Aorta (tissue), 5 donors: ENCODE measurements around the gene POLH. TPM values are rescaled to one million over a fixed set of nuclear protein-coding genes. Genes with fewer than 3 reads are reported as not detected.
"Not testable (repeated sequence)": the region's sequence is repeated elsewhere in the genome, so short reads cannot be mapped to it uniquely, and the experiment has no call there.

Experiments used
- ATAC-seq: fragments of 200-7000 bp; cut with Tn5 transposase; one replicate; pipeline ENCODE4 v1.9.1; 2022; ENCODE audit warnings: moderate library complexity; ENCODE audit not compliant: low FRiP score
- DNase-seq, 2 donors: peaks; one replicate each; pipeline ENCODE4 v3.0.0-alpha.2; 2020
- H3K27ac ChIP-seq, 2 donors: one replicate each; pipeline ENCODE4 v1.5.1; 2013; ENCODE audit warnings: low read length in 2 of 2, mild to moderate bottlenecking in 2 of 2, moderate library complexity in 2 of 2, control low read depth in 1 of 2, inconsistent platforms in 1 of 2, low read depth in 1 of 2
- H3K27me3 ChIP-seq, 2 donors: one replicate each; pipeline ENCODE4 v1.6.1; 2013; ENCODE audit warnings: control low read depth in 1 of 2, low read length in 1 of 2, mild to moderate bottlenecking in 1 of 2, moderate library complexity in 1 of 2; ENCODE audit not compliant: insufficient read depth in 2 of 2, control insufficient read depth in 1 of 2
- H3K36me3 ChIP-seq, 2 donors: one replicate each; pipeline ENCODE4 v1.6.1; 2013; ENCODE audit warnings: control low read depth in 1 of 2, low read length in 1 of 2, mild to moderate bottlenecking in 1 of 2; ENCODE audit not compliant: insufficient read depth in 2 of 2, control insufficient read depth in 1 of 2
- H3K4me1 ChIP-seq, 2 donors: one replicate each; pipeline ENCODE4 v1.6.1; 2013; ENCODE audit warnings: low read length in 2 of 2, control low read depth in 1 of 2, mild to moderate bottlenecking in 1 of 2, moderate library complexity in 1 of 2; ENCODE audit not compliant: insufficient read depth in 2 of 2, control insufficient read depth in 1 of 2
- H3K4me3 ChIP-seq, 2 donors: one replicate each; pipeline ENCODE4 v1.5.1; 2013; ENCODE audit warnings: low read length in 2 of 2, control low read depth in 1 of 2, mild to moderate bottlenecking in 1 of 2
- H3K9me3 ChIP-seq: one replicate; pipeline ENCODE4 v1.6.1; 2013; ENCODE audit warnings: mild to moderate bottlenecking, low read length; ENCODE audit not compliant: control insufficient read depth
- WGBS, 2 donors: extraction: QIAGEN DNeasy Blood & Tissue Kit; methylation state at CpG; one replicate each; pipeline ENCODE4 v1.1.7; 2013; 5-methylcytosine and 5-hydroxymethylcytosine counted together
- intact Hi-C, 2 donors: fragments of 100-400 bp; cut with DNase I; formaldehyde crosslinking; loops; one replicate each; pipeline versions ENCODE4 v1.14.2 to v1.15.0; 2022
- polyA plus RNA-seq, 2 donors: library from polyadenylated mRNA; stranded (reverse); fragments of 200-250 nt; gene quantifications; one replicate each; pipeline ENCODE4 v1.2.3, GENCODE V29; 2013
- total RNA-seq, 2 donors: library from RNA; stranded (reverse); fragmentation: NEBNext Ultra II Directional; extraction: Animal tissue kit (Norgen Biotek cat#: 25700); gene quantifications; one replicate each; pipeline ENCODE4 v1.2.1, GENCODE V29; 2021
- donor health status: healthy with polysubstance abuse.
- donor health status: Bipolar disorder and iron deficiency.
- donor health status: DM: no; HTN: no; CAD: no.
- donor health status: DM: no; HTN: no; CAD: no.
- donor health status: DM: yes; HTN: yes; CAD: no.

The POLH gene
- total and polyA plus RNA-seq, 4 donors: 3.6 to 15.2 (median 6.9) TPM

DNA sequence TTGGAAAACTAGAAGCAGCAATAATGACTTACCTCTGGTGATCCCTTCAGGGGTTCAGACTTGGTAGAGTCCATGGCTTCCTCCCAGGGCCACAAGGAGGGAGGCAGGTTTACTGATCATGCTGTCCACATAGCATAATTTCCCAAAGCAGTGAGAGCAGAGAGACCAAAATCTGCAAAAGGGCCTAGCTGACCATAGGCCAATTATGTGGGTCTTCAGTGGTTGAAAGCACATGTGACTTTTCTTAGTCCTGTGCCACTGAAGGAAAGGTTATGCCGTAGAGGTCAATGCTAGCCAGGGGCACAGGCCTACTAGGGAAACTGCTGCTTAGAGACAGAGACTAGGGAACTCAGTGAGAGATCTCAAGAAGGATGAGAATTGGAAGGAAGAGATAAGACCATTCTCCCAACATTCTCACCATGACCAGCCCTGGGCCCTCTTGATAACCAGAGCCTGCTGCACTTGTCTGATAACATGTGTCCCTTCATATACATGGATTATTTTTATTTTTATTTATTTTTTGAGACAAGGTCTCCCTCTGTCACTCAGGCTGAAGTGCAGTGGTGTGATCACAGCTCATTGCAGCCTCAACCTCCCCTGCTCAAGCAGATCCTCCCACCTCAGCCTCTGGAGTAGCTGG, 55.1 kb downstream of the POLH start:
- Histone ChIP-seq H3K4me1 (peaks cover 0 to 3% of the 10 kb centered on the region in 2 donors), H3K9me3 (no peaks in the 10 kb centered on the region), H3K27me3 (no peaks in the 10 kb centered on the region), H3K4me3 (no peak overlapping the region), H3K27ac (no peak overlapping the region), H3K36me3 (no peaks in the 10 kb centered on the region)
- WGBS, 2 donors: 96 to 98% methylated on average over 1 of the region's 1 CpG
- no peak for ATAC-seq
- intact Hi-C loops: no loop called here
- no peak for DNase-seq

GRCh38 chr6:43633002-43633401, 57.0 kb downstream of the POLH start:
- DNase-seq: peak in 1 of 2 donors; percentile 31

GRCh38 chr6:43634702-43635303, 58.8 kb downstream of the POLH start:
- ATAC-seq: no peak
- no peak overlapping the region for H3K4me3 ChIP-seq
- peak in 1 of 2 donors; percentile 10 for DNase-seq
- 69 to 70% methylated on average over 9 of the region's 9 CpGs for WGBS, 2 donors
- H3K27me3 ChIP-seq: no peaks in the 10 kb centered on the region
- H3K4me1 ChIP-seq: peaks cover 0 to 4% of the 10 kb centered on the region in 2 donors
- no peak overlapping the region for H3K27ac ChIP-seq
- intact Hi-C loops: no loop called here
- no peaks in the 10 kb centered on the region for H3K36me3 ChIP-seq
- H3K9me3 ChIP-seq: no peaks in the 10 kb centered on the region

More at GRCh38 chr6:43633002-43633401, 57.0 kb downstream of the POLH start:
- ATAC-seq, H3K9me3 ChIP-seq, intact Hi-C loops, H3K27me3 ChIP-seq, H3K27ac ChIP-seq, H3K4me3 ChIP-seq, H3K36me3 ChIP-seq, H3K4me1 ChIP-seq: not testable (repeated sequence)
- WGBS, 2 donors: 85 to 92% methylated on average over 7 of the region's 7 CpGs

DNA sequence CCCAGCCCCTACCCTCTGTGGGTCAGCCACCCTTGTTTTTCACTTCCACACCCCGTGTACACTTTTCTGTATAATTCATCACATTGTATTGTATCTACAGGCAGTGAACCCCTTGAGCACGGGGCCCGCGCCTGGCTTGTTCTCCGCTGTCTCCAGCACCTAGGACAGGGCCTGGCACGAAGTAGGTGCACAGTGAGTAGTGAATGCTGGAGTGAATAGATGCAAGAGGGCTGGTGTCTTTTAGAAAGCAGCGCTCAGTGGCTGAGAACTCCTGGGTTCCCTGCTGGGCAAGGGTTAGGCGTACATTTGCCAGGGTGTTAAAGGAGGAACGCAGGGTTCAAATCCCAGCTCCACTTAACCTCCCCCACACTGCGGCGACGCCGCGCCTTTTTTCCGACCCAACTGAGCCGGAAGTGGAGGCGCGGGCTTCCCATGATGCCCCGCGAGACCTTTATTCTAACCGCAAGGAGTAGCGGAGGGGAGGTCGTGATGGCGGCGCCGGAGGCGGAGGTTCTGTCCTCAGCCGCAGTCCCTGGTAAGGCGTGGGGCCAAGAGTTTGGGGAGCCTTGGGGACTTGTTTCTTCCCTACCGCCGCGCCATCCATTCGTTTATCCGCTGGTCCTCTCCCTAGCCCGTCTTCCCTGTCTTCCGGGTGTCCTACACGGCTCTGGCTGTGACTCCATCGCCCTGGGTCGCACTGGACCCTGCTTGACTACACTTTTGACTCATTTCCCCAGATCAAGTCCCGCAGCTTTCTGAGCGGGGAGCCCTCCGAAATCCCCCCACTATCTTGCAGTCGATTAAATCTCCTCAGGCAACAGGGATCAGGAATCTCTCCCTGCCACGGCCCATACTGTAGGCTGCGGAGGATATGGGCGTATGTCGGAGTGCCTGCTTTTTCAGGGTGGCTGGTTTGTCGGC, 59.7 kb downstream of the POLH start, which contains the start of gene MAD2L1BP:
Gene MAD2L1BP, plus strand, starts transcription at position 454 of the 921 bp plus-strand sequence. Its CDS starts 36 bp downstream, at position 490.
- H3K4me3 ChIP-seq: peak within 1 kb of the TSS; percentile 38 to 72
- DNase-seq (peak; percentile 89 to 94), ATAC-seq (peak; percentile 91)
- peaks cover 0 to 4% of the 10 kb centered on the region in 2 donors for H3K36me3 ChIP-seq
- peak within 1 kb of the TSS in 1 of 2 donors; percentile 6 for H3K27ac ChIP-seq
- H3K4me1 ChIP-seq: peaks cover 0 to 4% of the 10 kb centered on the region in 2 donors
- no peaks in the 10 kb centered on the region for H3K27me3 ChIP-seq
- no peaks in the 10 kb centered on the region for H3K9me3 ChIP-seq
- intact Hi-C loops: no loop called here
- 3 to 4% methylated on average over 48 of the region's 48 CpGs for WGBS, 2 donors

DNA sequence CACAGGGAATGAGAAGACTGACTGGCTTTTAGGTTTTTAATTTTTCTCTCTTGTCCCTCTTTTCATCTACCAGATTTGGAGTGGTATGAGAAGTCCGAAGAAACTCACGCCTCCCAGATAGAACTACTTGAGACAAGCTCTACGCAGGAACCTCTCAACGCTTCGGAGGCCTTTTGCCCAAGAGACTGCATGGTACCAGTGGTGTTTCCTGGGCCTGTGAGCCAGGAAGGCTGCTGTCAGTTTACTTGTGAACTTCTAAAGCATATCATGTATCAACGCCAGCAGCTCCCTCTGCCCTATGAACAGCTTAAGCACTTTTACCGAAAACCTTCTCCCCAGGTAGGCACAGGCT, 60.3 kb downstream of the POLH start:
- intact Hi-C loops: no loop called here
- no peak for ATAC-seq
- H3K4me1 ChIP-seq: peaks cover 0 to 4% of the 10 kb centered on the region in 2 donors

GRCh38 chr6:43639984-43640800, 64.2 kb downstream of the POLH start:
- ATAC-seq (no peak), DNase-seq (no peak)
- peaks cover 0 to 4% of the 10 kb centered on the region in 2 donors for H3K36me3 ChIP-seq
- 93% methylated on average over 21 of the region's 21 CpGs for WGBS, 2 donors
- H3K27ac ChIP-seq: no peak overlapping the region
- H3K4me1 ChIP-seq: peaks cover 0 to 4% of the 10 kb centered on the region in 2 donors
- no peaks in the 10 kb centered on the region for H3K9me3 ChIP-seq
- no peaks in the 10 kb centered on the region for H3K27me3 ChIP-seq
- intact Hi-C loops: no loop called here
- H3K4me3 ChIP-seq: no peak overlapping the region

More for the DNA sequence above, 60.3 kb downstream of the POLH start:
- Histone ChIP-seq H3K9me3 (no peaks in the 10 kb centered on the region), H3K27ac (no peak overlapping the region), H3K4me3 (peak overlapping the region; percentile 38 to 72), H3K36me3 (peaks cover 0 to 4% of the 10 kb centered on the region in 2 donors), H3K27me3 (no peaks in the 10 kb centered on the region)
- no peak for DNase-seq
- 11 to 13% methylated on average over 7 of the region's 7 CpGs for WGBS, 2 donors

DNA sequence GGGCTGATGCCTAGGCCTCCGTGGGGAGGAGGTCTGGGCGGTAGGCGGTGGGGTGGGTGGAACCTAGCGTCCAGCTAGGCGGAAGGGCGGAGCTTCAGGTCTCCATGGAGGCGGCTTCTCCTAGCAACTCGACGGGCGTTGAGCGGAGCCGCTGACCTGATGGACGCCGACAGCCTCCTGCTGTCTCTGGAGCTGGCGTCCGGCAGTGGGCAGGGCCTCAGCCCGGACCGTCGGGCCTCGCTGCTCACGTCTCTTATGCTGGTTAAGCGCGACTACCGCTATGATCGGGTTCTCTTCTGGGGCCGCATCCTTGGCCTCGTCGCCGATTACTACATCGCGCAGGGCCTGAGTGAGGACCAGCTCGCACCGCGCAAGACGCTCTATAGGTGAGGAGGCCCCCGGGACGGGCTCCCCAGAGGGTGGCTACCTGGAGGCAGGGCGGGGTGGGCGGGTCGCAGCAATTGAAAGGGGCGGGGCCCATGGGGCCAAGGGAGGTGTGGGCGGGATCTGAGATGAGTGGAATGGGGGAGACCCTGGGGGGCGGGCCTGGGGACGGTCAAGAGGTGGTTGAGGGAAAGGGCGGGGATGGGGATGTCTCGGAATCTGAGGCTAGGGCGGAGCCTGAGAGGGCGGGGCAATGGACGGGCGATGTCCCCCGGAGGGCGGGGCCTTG, 69.1 kb downstream of the POLH start, which contains the start of gene RSPH9:
Gene RSPH9, plus strand, starts transcription at position 97 of the 673 bp plus-strand sequence. Its CDS starts 63 bp downstream, at position 160.
- H3K4me3 ChIP-seq: peak within 1 kb of the TSS in 1 of 2 donors; percentile 18
- H3K27me3 ChIP-seq: no peaks in the 10 kb centered on the region
- peaks cover 0 to 4% of the 10 kb centered on the region in 2 donors for H3K36me3 ChIP-seq
- peak; percentile 80 to 89 for DNase-seq
- ATAC-seq: peak; percentile 83
- no peaks in the 10 kb centered on the region for H3K9me3 ChIP-seq
- H3K27ac ChIP-seq: no peak within 1 kb of the TSS
- intact Hi-C loops: no loop called here
- WGBS, 2 donors: 3 to 4% methylated on average over 52 of the region's 52 CpGs
- no peaks in the 10 kb centered on the region for H3K4me1 ChIP-seq
